ENCODE measurements around the gene MAJIN.

DNA sequence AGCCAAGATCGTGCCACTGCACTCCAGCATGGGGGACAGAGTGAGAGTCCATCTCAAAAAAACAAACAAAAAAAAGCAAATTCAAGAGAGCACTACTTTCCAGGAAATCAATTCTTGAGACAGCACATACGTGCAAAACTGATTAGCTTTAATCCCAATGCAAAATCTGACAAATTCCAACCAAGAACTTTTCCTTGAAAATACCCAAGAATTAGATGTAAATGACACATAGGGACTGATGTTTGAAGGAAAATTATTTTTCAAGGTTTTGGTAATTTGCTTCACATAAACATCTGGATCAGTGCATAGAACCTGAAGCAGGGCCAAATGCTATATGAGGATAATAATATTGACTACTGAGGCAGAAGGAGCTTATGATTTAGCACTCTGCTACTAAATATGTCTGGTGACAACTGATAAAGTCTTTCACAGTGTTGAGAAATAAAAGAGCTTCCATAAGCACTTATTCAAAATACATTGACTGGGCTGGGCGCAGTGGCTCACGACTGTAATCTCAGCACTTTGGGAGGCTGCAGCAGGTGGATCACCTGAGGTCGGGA, 8.8 kb downstream of the MAJIN start:
- TF ChIP-seq EZH2 (IDR thresholded peaks at IDR 0.05; ENCODE audit: borderline replicate concordance, low read depth, low read length, poor library complexity, severe bottlenecking), result no peak
- TF ChIP-seq, protein P1, sequence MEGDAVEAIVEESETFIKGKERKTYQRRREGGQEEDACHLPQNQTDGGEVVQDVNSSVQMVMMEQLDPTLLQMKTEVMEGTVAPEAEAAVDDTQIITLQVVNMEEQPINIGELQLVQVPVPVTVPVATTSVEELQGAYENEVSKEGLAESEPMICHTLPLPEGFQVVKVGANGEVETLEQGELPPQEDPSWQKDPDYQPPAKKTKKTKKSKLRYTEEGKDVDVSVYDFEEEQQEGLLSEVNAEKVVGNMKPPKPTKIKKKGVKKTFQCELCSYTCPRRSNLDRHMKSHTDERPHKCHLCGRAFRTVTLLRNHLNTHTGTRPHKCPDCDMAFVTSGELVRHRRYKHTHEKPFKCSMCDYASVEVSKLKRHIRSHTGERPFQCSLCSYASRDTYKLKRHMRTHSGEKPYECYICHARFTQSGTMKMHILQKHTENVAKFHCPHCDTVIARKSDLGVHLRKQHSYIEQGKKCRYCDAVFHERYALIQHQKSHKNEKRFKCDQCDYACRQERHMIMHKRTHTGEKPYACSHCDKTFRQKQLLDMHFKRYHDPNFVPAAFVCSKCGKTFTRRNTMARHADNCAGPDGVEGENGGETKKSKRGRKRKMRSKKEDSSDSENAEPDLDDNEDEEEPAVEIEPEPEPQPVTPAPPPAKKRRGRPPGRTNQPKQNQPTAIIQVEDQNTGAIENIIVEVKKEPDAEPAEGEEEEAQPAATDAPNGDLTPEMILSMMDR (conservative IDR thresholded peaks at IDR 0.05; ENCODE audit: low read depth, low read length), result no peak
